ENCODE measurements around the gene ATP9A.
A peak's percentile ranks its signal among the peaks of the same experiment; 100 is the strongest.

The ATP9A gene

DNA sequence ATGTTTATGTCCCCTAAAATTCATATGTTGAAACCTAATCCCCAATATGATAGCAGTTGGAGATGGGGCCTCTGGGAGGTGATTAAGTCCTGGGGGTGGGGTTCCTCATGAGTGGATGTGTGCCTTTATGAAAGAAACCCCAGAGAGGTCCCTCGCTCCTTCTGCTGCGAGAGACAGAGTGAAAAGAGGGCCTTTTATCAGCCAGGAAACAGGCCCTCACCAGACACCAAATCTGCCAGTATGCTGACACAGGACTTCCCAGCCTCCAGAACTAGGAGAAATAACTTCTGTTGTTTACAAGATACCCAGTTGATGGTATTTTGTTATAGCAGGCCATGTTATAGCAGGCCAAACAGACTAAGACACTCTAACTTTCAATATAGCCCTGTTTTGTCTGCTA is 124.8 kb downstream of the ATP9A start:
- DNase-seq (ENCODE audit: insufficient read length, low spot score) (no peak), FAIRE-seq (no peak)
- no peak for TF ChIP-seq POLR2A (IDR thresholded peaks at IDR 0.05; ENCODE audit: low read depth, low read length)

DNA sequence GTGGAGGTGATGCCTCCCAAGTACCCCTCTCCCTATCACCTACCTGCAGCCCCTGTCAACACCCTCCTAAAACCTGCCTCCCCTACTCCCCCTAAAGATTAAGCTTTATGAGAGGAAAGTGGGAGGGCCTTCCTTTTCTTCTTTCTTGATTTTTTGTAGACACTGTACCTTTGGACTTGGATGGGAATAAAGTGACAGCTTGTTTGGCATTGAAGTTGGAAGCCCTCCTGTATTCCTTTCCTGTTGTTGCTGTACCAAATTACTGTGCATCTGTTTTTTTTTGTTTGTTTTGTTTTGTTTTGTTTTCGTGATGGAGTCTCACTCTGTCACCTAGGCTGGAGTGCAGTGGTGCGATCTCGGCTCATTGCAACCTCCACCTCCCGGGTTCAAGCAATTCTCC is 126.3 kb downstream of the ATP9A start:
- TF ChIP-seq POLR2A (IDR thresholded peaks at IDR 0.05; ENCODE audit: low read depth, low read length): no peak
- FAIRE-seq: no peak
- DNase-seq (ENCODE audit: insufficient read length, low spot score): no peak

DNA sequence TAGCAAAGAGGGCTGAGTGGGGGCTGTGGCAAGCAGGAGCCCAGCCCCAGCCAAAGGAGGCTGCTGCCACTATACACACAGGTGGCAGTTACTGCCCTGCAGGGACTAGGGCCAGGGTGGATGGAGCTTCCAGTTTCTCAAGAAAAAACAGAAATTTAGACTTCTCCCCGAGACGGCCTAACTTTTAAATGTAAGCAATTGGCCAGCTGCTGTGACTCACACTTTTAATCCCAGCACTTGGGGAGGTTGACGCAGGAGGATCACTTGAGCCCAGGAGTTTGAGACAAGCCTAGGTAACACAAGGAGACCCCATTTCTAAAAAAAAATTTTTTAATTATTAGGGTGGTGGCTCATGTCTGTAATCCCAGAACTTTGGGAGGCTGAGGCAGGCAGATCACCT is 127.4 kb downstream of the ATP9A start:
- TF ChIP-seq POLR2A (IDR thresholded peaks at IDR 0.05; ENCODE audit: low read depth, low read length): no peak
- FAIRE-seq: no peak
- no peak for DNase-seq (ENCODE audit: insufficient read length, low spot score)

DNA sequence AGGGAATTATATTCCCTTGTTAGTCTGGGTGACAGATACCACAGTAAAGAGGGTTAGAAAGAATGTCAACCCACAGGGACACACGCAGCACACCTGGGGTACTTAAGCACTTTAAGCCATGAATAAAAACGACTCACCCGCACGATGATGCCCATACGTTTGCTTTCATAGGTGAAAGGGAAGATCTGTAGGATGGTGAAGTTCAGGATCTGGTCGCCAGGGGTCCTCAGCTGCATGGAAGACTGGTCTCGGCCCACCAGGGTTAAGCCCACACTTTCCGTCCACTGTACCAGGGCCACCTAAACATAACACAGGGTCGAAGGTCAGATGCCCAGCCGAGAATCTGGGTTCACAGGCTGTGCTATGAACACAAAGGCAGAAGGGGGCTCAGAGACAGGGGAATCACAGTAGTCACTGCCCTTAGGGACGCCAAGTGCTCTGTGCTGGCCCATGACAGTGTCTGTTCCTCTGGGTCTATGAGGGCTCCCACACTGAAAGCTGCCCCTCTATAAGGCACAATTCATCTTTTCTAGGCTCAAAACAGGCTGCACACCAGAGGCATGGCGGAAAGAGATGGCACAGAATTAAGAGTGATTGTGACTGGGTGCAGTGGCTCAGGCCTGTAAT is 128.9 kb downstream of the ATP9A start:
- TF ChIP-seq POLR2A (IDR thresholded peaks at IDR 0.05; ENCODE audit: low read depth, low read length): no peak
- peak; percentile 11 for FAIRE-seq
- peak; percentile 48 for DNase-seq (ENCODE audit: insufficient read length, low spot score)

DNA sequence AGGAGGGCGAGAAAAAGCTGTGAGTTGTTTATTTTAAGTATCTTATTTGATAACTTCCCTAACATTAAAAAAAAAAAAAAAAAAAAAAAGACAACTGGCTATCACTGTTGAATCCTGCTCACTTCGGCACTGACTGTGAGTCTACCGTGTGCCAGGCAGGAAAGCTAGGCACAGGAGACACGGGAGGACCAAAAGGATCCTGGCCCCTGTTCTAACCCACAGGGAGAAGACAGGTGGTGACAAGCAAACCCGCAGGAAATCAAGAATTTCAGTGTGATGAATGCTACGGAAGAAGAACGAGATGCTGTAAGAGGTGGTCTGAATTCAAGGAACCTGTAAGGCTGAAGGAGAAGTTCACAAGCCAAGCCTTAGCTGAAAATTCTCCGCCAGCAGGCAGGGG is 130.9 kb downstream of the ATP9A start:
- FAIRE-seq (no peak), DNase-seq (ENCODE audit: insufficient read length, low spot score) (no peak)
- no peak for TF ChIP-seq POLR2A (IDR thresholded peaks at IDR 0.05; ENCODE audit: low read depth, low read length)

DNA sequence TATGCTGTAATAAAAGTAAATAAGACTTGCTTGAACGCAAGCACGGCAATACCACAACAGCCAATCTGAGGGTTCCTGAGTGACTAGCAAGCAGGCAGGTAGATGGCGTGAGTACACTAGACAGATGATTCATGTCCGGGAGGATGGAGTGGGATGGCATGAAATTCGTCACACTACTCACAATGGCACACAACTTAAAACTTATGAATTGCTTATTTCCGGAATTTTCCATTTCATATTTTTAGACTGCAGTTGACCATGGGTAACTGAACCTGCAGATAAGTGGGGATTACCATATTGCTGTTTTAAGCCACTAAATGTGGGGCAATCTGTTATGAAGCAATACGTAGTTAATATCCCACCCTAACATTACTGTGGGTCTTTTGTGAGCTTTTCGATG is 132.1 kb downstream of the ATP9A start:
- DNase-seq (ENCODE audit: insufficient read length, low spot score) (no peak), FAIRE-seq (no peak)
- no peak for TF ChIP-seq POLR2A (IDR thresholded peaks at IDR 0.05; ENCODE audit: low read depth, low read length)

DNA sequence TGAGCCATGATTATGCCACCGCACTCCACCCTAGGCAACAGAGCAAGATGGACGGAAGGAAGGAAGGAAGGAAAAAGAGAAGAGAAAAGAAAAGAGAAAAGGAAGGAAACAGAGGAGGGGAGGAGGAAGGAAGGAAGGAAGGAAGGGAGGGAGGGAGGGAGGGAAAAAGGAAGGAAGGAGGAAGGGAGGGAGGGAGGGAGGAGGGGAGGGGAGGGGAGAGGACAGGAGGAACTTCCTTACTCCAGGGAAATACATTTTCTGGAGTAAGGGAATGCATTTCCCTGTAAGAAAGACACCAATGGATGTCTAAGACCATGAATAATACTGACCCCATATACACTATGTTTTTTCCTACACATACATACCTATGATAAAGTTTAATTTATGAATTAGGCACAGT is 132.5 kb downstream of the ATP9A start:
- TF ChIP-seq POLR2A (IDR thresholded peaks at IDR 0.05; ENCODE audit: low read depth, low read length): no peak
- no peak for DNase-seq (ENCODE audit: insufficient read length, low spot score)
- FAIRE-seq: no peak

DNA sequence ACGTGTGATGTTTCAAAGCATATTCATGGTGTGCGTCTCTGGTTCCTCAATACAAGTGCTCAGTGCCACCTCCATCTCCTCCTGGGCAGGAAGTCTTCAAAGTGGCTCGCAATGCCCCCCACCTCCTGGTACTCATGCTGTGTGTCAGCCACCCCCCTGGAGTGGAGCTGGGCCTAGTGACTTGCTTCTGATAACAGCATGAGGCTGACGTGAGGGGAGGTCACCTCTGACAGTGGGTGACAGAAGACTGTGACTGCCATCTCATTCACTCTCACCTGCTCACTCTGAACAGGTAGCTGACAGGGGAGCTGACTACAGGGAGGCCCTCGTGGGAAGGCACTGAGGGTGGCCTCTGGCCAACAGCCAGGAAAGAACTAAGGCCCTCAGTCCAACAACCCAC is 133.3 kb downstream of the ATP9A start:
- no peak for TF ChIP-seq POLR2A (IDR thresholded peaks at IDR 0.05; ENCODE audit: low read depth, low read length)
- DNase-seq (ENCODE audit: insufficient read length, low spot score) (no peak), FAIRE-seq (no peak)

DNA sequence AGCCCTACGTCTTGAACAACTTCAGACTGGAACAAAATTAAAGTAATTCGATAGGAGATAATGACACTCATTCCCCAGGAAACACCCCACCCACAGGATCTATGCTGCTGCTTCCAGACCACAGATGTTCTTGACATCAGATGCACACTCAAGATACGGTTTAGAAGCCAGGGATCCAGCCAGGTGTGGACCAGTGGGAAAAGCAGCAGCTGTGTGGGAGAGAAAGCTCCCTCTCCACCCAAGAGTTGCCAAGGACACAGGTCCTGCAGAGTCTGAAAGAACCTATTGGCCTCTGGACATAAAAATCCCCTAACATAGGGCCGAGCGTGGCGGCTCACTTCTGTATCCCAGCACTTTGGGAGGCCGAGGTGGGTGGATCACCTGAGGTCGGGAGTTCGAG is 133.9 kb downstream of the ATP9A start:
- no peak for TF ChIP-seq POLR2A (IDR thresholded peaks at IDR 0.05; ENCODE audit: low read depth, low read length)
- DNase-seq (ENCODE audit: insufficient read length, low spot score) (no peak), FAIRE-seq (no peak)

DNA sequence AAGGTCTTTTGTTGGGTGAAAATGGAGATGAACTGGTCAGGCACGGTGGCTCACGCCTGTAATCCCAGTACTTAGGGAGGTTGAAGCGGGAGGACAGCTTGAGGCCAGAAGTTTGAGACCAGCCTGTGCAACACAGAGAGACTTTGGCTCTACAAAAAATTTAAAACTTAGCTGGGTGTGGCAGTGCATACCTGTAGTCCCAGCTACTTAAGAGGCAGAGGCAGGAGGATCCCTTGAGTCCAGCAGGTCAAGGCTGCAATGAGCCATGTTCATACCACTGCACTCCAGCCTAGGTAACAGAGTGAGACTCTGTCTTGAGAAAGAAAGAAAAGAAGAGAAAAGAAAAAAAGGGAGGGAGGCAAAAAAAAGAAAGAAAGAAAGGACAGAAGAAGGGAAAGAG is 134.8 kb downstream of the ATP9A start:
- no peak for FAIRE-seq
- no peak for DNase-seq (ENCODE audit: insufficient read length, low spot score)
- no peak for TF ChIP-seq POLR2A (IDR thresholded peaks at IDR 0.05; ENCODE audit: low read depth, low read length)

DNA sequence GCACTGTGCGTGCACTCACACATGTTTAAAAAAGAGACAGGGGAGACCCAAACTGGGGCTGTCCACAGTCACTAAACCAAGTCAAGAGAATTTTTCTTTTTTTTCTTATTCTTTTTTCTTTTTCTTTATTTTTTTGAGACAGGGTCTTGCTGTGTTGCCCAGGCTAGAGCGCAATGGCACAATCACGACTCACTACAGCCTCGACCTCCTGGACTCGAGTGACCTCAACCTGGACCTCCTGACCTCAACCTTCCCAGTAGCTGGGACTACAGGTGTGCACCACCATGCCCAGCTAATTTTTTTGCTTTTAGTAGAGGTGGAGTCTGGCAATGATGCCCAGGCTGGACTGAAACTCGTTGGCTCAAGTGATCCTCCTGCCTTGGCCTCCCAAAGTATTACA is 136.2 kb downstream of the ATP9A start:
- DNase-seq (ENCODE audit: insufficient read length, low spot score) (no peak), FAIRE-seq (no peak)
- no peak for TF ChIP-seq POLR2A (IDR thresholded peaks at IDR 0.05; ENCODE audit: low read depth, low read length)

DNA sequence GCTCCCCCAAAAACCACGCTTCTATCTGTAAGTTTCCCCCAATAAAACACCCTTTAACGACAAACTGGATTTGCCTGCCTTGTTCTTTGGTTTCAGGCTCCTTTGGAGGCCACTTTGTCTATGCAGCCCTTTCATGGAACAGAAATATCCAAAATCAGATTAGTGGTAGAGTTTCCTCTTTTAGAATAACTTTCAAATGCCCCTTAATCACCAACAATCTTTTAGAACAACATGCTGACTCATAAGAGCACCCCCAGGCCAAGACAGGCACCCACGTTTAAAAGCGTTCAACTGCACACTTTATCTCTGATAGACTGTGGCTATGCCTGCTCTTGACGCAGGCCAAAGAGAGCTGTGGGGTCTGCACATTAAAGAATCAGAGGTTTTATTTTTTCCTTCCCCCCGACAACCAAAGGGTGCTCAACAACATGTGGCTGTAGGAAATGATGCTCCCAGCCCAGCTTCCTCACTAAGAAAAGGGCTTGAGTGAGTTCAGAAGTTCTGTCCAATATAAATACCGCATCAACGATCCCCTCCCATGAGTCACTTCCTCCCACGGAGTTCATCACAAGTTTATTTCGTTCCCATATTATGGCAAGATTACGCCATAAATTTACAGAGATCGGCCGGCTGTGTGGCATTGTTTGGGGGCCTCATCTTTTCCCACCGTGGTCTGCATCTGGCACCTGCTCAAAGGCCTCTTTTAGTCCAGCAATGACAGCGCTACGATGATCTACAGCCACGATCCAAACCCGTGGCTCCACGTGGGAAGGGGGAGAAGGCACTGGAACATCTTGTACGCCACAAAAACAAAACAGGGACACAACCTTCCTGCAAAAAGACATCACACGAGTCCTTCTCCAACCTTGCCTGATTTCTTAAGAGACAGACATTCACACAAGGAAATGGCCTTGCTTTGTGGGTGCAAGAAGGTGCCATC is 136.9 kb downstream of the ATP9A start:
- FAIRE-seq (no peak), DNase-seq (ENCODE audit: insufficient read length, low spot score) (peak; percentile 81)
- no peak for TF ChIP-seq POLR2A (IDR thresholded peaks at IDR 0.05; ENCODE audit: low read depth, low read length)

DNA sequence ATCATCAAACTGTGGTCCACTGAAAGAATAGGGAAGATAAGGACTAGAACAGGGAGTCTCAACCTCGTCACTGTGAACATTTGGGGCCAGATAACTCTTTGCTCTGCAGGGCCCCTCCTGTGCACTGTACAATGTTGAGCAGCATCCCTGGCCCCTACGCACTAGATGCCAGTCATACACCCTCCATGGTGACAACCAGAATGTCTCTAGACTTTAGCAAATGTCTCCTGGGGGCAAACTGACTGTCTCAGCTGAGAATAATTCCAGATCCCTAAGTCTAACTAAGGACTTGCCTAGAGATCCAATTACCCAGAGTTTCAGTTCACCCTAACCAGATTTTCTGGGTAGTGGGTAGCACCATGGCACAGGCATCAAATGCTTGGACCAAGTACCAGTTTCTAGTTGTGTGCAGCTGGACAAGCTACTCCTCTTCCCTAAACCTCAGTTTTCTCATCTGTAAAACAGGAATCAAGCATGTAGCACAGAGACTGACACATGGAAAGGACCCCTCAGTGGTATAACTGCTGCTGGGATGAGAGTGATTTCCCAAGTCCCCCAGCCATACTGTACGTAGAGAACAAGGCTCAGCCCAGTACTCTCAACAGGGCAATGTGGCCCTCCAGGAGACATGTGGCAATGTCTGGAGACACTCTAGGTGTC is 138.7 kb downstream of the ATP9A start:
- FAIRE-seq (no peak), DNase-seq (ENCODE audit: insufficient read length, low spot score) (no peak)
- TF ChIP-seq POLR2A (IDR thresholded peaks at IDR 0.05; ENCODE audit: low read depth, low read length): no peak

DNA sequence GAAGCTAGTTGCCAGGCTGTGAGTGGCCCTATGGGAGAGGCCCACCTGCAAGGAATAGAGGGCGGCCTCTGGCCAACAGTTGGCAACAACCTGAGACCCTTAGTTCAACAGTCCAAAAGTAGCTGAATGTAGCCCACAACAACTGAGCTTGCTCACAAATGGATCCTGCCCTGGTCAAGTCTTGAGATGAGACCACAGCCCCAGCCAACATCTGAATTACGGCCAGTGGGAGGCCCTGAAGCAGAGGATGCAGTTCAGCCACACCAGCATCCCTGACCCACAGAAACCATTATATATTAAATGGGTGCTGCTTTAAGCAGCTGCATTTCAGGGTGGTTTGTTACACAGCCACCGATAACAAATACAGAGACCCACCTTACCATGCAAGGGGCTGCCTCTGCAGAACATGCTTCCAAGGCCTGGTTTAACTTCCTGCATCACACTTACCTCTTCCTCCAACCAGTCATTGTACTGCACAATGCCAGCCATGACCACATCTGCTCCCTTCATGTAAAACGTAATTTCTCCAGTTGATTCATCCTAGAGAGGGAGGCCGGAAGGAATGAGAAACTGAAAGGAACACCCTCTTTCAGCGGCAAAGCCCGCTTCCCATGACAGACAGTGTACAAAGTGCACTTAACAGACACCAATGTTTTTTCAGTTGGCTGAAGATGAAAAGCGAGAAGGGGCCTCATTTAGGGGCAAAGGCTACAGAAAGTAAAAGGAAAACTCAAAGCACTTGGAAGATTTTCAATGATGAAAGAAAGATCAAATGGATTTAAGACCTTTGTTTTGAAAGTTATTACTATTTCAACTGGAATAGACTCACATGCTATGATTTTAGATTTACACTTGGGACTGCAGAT is 139.4 kb downstream of the ATP9A start:
- DNase-seq (ENCODE audit: insufficient read length, low spot score): no peak
- FAIRE-seq: no peak
- TF ChIP-seq POLR2A (IDR thresholded peaks at IDR 0.05; ENCODE audit: low read depth, low read length): no peak

Data from H54 (cell line).